HFFc6 (cell line): ENCODE results near the gene PTCD2. TPM values are rescaled to one million over a fixed set of nuclear protein-coding genes. Genes with fewer than 3 reads are reported as not detected.
A peak's percentile ranks its signal among the peaks of the same experiment; 100 is the strongest.

Experiments
- DNase-seq: peaks from one replicate; pipeline ENCODE4 v3.0.0-alpha.2; 2018
- H3K27ac Mint-ChIP-seq: 2 replicates; pipeline ENCODE4 v1.8.0; 2020; ENCODE audit warnings: mild to moderate bottlenecking, mixed read lengths
- H3K27me3 Mint-ChIP-seq: 2 replicates; pipeline ENCODE4 v1.8.0; 2021; ENCODE audit warnings: mild to moderate bottlenecking, moderate library complexity, mixed read lengths; ENCODE audit not compliant: insufficient read depth
- H3K36me3 Mint-ChIP-seq: 2 replicates; pipeline ENCODE4 v1.8.0; 2021; ENCODE audit warnings: low read depth, mixed read lengths
- H3K4me1 Mint-ChIP-seq: 2 replicates; pipeline ENCODE4 v1.8.0; 2020; ENCODE audit warnings: low read depth, mixed read lengths
- H3K4me3 Mint-ChIP-seq: 2 replicates; pipeline ENCODE4 v1.8.0; 2020; ENCODE audit warnings: mild to moderate bottlenecking, moderate library complexity, mixed read lengths
- H3K9me3 Mint-ChIP-seq: 2 replicates; pipeline ENCODE4 v1.8.0; 2020; ENCODE audit warnings: mild to moderate bottlenecking, mixed read lengths
- CTCF ChIP-seq: fragments of 200-600 bp; sonication (generic); IDR thresholded peaks from 2 replicates; pipeline ENCODE4 v1.5.0; 2021; ENCODE audit warnings: antibody characterized with exemption, mild to moderate bottlenecking
- total RNA-seq, 6 experiments: library from RNA; stranded (reverse); fragmentation: NEBNext Ultra II Directional; extraction: Animal tissue kit (Norgen Biotek cat#: 25700); gene quantifications; 2 replicates in 1 of 6; 3 replicates in 5 of 6; pipeline ENCODE4 v1.2.3, GENCODE V29; 2021

PTCD2 gene
- total RNA-seq, 6 experiments from 2014 or later: 10.8 to 14.4 (median 12.9) TPM

- Mint-ChIP-seq H3K9me3 (no peaks in the 10 kb centered on the region), H3K36me3 (peaks cover 20% of the 10 kb centered on the region), H3K27ac (no peak overlapping the region), H3K27me3 (peaks cover 1% of the 10 kb centered on the region; the same call in 1 of the 2 replicates), H3K4me3 (no peak overlapping the region), H3K4me1 (peaks cover 25% of the 10 kb centered on the region)
- no peak for TF ChIP-seq CTCF
- no peak for DNase-seq
Observed at GRCh38 chr5:72356361-72356760, 36.2 kb downstream of the PTCD2 start.

DNA sequence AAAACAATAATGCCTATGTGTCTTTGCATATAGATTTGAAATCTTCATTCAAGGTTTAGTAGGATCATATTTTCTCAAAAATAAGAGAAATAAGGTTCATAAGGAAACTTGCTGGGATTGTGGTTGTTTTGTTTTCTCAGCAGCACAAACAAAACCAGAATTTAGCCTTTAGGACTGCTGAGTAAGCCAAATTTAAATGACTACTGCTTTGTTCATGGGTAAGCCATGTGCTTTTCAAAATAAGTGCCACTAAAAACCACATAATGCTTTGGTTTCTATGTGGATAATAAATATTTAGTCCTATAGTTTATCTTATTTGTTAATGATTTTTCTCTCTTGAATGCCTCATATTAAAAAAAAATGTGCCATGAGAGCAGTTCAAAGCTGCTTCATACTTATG, 38.8 kb downstream of the PTCD2 start:
- Mint-ChIP-seq H3K4me3 (no peak overlapping the region), H3K4me1 (peaks cover 25% of the 10 kb centered on the region), H3K9me3 (peaks cover 4% of the 10 kb centered on the region; the same call in 1 of the 2 replicates), H3K27ac (no peak overlapping the region), H3K27me3 (no peaks in the 10 kb centered on the region), H3K36me3 (peaks cover 32% of the 10 kb centered on the region)
- DNase-seq: no peak
- no peak for TF ChIP-seq CTCF

DNA sequence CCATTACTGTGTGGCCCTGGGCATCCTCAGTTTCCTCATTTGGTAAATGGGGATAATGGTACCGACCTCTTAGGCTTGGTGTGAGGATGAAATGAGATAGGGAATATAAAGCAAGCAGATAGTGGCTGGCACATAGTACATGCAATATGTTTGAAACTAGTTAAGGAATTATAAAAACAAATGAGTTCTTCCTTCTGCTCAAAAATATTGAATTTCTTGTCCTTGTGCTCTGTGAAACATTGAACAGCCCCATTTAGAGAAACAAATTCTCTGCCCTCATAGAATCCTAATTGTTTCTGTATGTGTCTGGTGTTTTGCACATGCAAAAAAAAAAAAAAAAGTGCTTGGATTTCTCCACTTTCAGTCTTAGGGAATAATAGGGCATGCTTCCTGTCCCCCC, 39.7 kb downstream of the PTCD2 start:
- no peak overlapping the region for H3K27ac Mint-ChIP-seq
- H3K36me3 Mint-ChIP-seq: peaks cover 32% of the 10 kb centered on the region
- no peaks in the 10 kb centered on the region for H3K27me3 Mint-ChIP-seq
- DNase-seq: no peak
- H3K9me3 Mint-ChIP-seq: peaks cover 4% of the 10 kb centered on the region; the same call in 1 of the 2 replicates
- H3K4me1 Mint-ChIP-seq: peaks cover 32% of the 10 kb centered on the region
- TF ChIP-seq CTCF: no peak
- no peak overlapping the region for H3K4me3 Mint-ChIP-seq

DNA sequence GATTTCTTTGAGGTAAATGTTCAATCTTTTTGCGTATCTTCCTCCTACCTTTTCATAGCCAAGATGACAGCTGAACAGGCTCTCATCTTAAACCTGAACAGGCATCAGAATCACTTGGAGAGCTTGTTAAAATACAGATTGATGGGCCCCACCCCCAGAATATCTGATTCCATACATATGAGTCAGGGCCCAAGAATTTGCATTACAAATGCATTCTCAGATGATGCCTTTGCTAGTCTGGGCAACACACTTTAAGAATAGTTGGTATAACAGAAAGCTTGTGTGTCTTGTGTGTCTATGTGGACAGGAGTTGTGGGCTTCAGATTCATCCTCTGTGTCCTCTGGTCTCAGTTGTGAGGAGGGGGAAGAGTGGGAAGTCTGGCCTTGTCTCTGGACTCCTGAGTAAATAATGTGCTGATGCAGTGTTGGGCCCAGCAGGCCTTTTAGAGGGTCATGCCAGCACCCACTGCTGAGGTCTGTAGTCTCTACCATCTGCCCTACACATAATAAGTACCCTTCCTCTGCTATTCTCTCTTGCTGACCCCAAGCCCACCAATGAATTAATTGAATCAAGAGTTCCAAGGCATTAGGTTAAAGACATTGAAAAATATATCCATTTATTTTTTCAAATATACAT, 43.1 kb downstream of the PTCD2 start:
- peak overlapping the region; percentile 56 for H3K4me3 Mint-ChIP-seq
- peak; percentile 71 for DNase-seq
- no peak for TF ChIP-seq CTCF
- H3K4me1 Mint-ChIP-seq: peaks cover 46% of the 10 kb centered on the region
- peaks cover 4% of the 10 kb centered on the region; the same call in 1 of the 2 replicates for H3K9me3 Mint-ChIP-seq
- H3K36me3 Mint-ChIP-seq: peaks cover 32% of the 10 kb centered on the region
- no peaks in the 10 kb centered on the region for H3K27me3 Mint-ChIP-seq
- peak overlapping the region; percentile 90 for H3K27ac Mint-ChIP-seq

DNA sequence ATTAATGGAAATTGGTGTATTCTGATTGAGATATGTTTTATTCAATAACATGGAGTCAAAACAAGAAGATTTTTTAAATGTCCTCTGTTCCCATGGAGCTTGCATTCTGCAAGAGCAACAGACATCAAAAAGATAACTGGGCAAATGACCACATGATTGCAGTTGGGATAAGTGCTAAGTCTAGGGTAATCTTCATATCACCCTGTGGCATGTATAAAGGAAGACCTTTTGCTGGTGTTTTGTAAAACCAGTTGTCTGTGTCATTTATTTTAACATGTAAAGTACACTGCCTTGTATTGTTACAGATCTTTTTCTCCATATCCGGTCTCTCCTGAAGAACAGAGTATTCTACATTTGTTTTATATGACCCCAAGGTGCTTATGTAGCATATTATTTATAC, 44.0 kb downstream of the PTCD2 start:
- peaks cover 54% of the 10 kb centered on the region for H3K4me1 Mint-ChIP-seq
- DNase-seq: no peak
- no peaks in the 10 kb centered on the region for H3K27me3 Mint-ChIP-seq
- peaks cover 31% of the 10 kb centered on the region for H3K36me3 Mint-ChIP-seq
- no peak overlapping the region for H3K4me3 Mint-ChIP-seq
- peaks cover 4% of the 10 kb centered on the region; the same call in 1 of the 2 replicates for H3K9me3 Mint-ChIP-seq
- TF ChIP-seq CTCF: no peak
- H3K27ac Mint-ChIP-seq: no peak overlapping the region
